ENCODE results near the gene PTMS.

Gene PTMS

GRCh38 chr12:6778574-6779550 is 12.7 kb downstream of the PTMS start (continued):
- TF ChIP-seq ZBTB17 (tag by site-specific recombination; IDR thresholded peaks at IDR 0.05), result peak; percentile 97
- peak; percentile 51; the same call in 1 of the 2 replicates for TF ChIP-seq TSHZ1 (tag by site-specific recombination; IDR thresholded peaks at IDR 0.05; ENCODE audit: borderline replicate concordance)
- peak; percentile 77 for TF ChIP-seq ZBTB8A (tag by site-specific recombination; IDR thresholded peaks at IDR 0.05)
- peak; percentile 97 for TF ChIP-seq ZNF501 (tag by site-specific recombination; IDR thresholded peaks at IDR 0.05)
- peak; percentile 15; the same call in 1 of the 2 replicates for TF ChIP-seq ZBTB6 (tag by site-specific recombination; IDR thresholded peaks at IDR 0.05)
- peak; percentile 54 for TF ChIP-seq ZBTB21 (tag by site-specific recombination; IDR thresholded peaks at IDR 0.05)
- TF ChIP-seq ZNF580 (tag by site-specific recombination; IDR thresholded peaks at IDR 0.05), result peak; percentile 90
- peak; percentile 3; the same call in 1 of the 2 replicates for TF ChIP-seq ZNF146 (tag by site-specific recombination; IDR thresholded peaks at IDR 0.05)
- peak; percentile 73; the same call in 1 of the 2 replicates for TF ChIP-seq ZBTB20 (tag by site-specific recombination; IDR thresholded peaks at IDR 0.05)
- TF ChIP-seq ZNF362 (tag by site-specific recombination; IDR thresholded peaks at IDR 0.05), result no peak
- TF ChIP-seq ZNF837 (tag by site-specific recombination; IDR thresholded peaks at IDR 0.05), result no peak
- TF ChIP-seq CTCF (tag by site-specific recombination; IDR thresholded peaks at IDR 0.05), result peak; percentile 99
- peak; percentile 78 for TF ChIP-seq ZNF629 (tag by site-specific recombination; IDR thresholded peaks at IDR 0.05)
- TF ChIP-seq BCL11A (tag by site-specific recombination; IDR thresholded peaks at IDR 0.05; ENCODE audit: low read depth), result peak; percentile 85
- peak; percentile 90 for TF ChIP-seq KLF9 (tag by site-specific recombination; IDR thresholded peaks at IDR 0.05; ENCODE audit: low read depth)
- no peak for TF ChIP-seq ZSCAN23 (tag by site-specific recombination; IDR thresholded peaks at IDR 0.05)
- peak; percentile 86; the same call in 1 of the 2 replicates for TF ChIP-seq PBX3 (CRISPR knock-in tag; IDR thresholded peaks at IDR 0.05)
- peak; percentile 77; the same call in 1 of the 2 replicates for TF ChIP-seq GLI4 (tag by site-specific recombination; IDR thresholded peaks at IDR 0.05)
- TF ChIP-seq ZNF555 (tag by site-specific recombination; conservative IDR thresholded peaks at IDR 0.05), result no peak
- TF ChIP-seq ZNF449 (tag by site-specific recombination; IDR thresholded peaks at IDR 0.05), result 0 out of 2 replicates have a peak, but pooled peaks have one; percentile 40
- TF ChIP-seq ZNF600 (tag by site-specific recombination; IDR thresholded peaks at IDR 0.05), result peak; percentile 92
